Stimulated activated CD4-positive, alpha-beta T cell treated with anti-CD3 and anti-CD28 coated beads, Interleukin-4, amount 100 ng/mL, for 24 hours (primary cell): ENCODE results near the gene TSHZ2.
"Not testable (repeated sequence)": the region's sequence is repeated elsewhere in the genome, so short reads cannot be mapped to it uniquely, and the experiment has no call there.

Source experiments
- DNase-seq: peaks from one replicate; pipeline ENCODE4 v3.0.0-alpha.2; 2020

Gene TSHZ2

GRCh38 chr20:53532654-53533312 is 560.6 kb downstream of the TSHZ2 start:
- not testable (repeated sequence) for DNase-seq

- no peak for DNase-seq
Observed at GRCh38 chr20:53533500-53533899, 561.3 kb downstream of the TSHZ2 start.

- DNase-seq, result no peak
Observed at GRCh38 chr20:53534037-53534436, 561.9 kb downstream of the TSHZ2 start.

- DNase-seq, result no peak
Observed at GRCh38 chr20:53535878-53536277, 563.7 kb downstream of the TSHZ2 start.

GRCh38 chr20:53536382-53536781 is 564.2 kb downstream of the TSHZ2 start:
- DNase-seq, result not testable (repeated sequence)

- no peak for DNase-seq
Observed at GRCh38 chr20:53539516-53539915, 567.4 kb downstream of the TSHZ2 start.
